GM18508 (cell line): Measurements from ENCODE around the gene PLCH1.
"Not testable (repeated sequence)": the region's sequence is repeated elsewhere in the genome, so short reads cannot be mapped to it uniquely, and the experiment has no call there.

Experiments
- ATAC-seq: cut with Tn5 transposase; IDR thresholded peaks from one replicate; pipeline ENCODE4 v1.9.1; 2021; ENCODE audit warnings: moderate number of reproducible peaks; ENCODE audit not compliant: insufficient read depth, unreplicated experiment

The PLCH1 gene

GRCh38 chr3:155614410-155614809, 130.5 kb downstream of the PLCH1 start:
- not testable (repeated sequence) for ATAC-seq

- no peak for ATAC-seq
Measured at GRCh38 chr3:155611456-155611855, 133.4 kb downstream of the PLCH1 start.

GRCh38 chr3:155609586-155609985, 135.3 kb downstream of the PLCH1 start:
- ATAC-seq, result no peak

GRCh38 chr3:155608228-155608920, 136.5 kb downstream of the PLCH1 start:
- ATAC-seq, result no peak

GRCh38 chr3:155607761-155608160, 137.1 kb downstream of the PLCH1 start:
- ATAC-seq, result no peak

GRCh38 chr3:155605571-155605970, 139.3 kb downstream of the PLCH1 start:
- ATAC-seq, result no peak

GRCh38 chr3:155604967-155605366, 139.9 kb downstream of the PLCH1 start:
- no peak for ATAC-seq

- ATAC-seq, result no peak
Measured at GRCh38 chr3:155604126-155604525, 140.7 kb downstream of the PLCH1 start.

- no peak for ATAC-seq
Measured at GRCh38 chr3:155603302-155603701, 141.6 kb downstream of the PLCH1 start.

- no peak for ATAC-seq
Measured at GRCh38 chr3:155602307-155602706, 142.6 kb downstream of the PLCH1 start.

GRCh38 chr3:155598671-155599070, 146.2 kb downstream of the PLCH1 start:
- no peak for ATAC-seq

- no peak for ATAC-seq
Measured at GRCh38 chr3:155596615-155597014, 148.3 kb downstream of the PLCH1 start.

- ATAC-seq, result no peak
Measured at GRCh38 chr3:155595371-155595770, 149.5 kb downstream of the PLCH1 start.

GRCh38 chr3:155594526-155595187, 150.2 kb downstream of the PLCH1 start:
- no peak for ATAC-seq

GRCh38 chr3:155587581-155587980, 157.3 kb downstream of the PLCH1 start:
- no peak for ATAC-seq

- no peak for ATAC-seq
Measured at GRCh38 chr3:155585384-155585783, 159.5 kb downstream of the PLCH1 start.

- no peak for ATAC-seq
Measured at GRCh38 chr3:155581579-155581978, 163.3 kb downstream of the PLCH1 start.

GRCh38 chr3:155572085-155572484, 172.8 kb downstream of the PLCH1 start:
- no peak for ATAC-seq

GRCh38 chr3:155568295-155568694, 176.6 kb downstream of the PLCH1 start:
- ATAC-seq, result no peak

- no peak for ATAC-seq
Measured at GRCh38 chr3:155560594-155560993, 184.3 kb downstream of the PLCH1 start.

- no peak for ATAC-seq
Measured at GRCh38 chr3:155560135-155560534, 184.7 kb downstream of the PLCH1 start.

GRCh38 chr3:155556531-155556930, 188.3 kb downstream of the PLCH1 start:
- ATAC-seq, result no peak
